CD8-positive, alpha-beta memory T cell (primary cell): ENCODE results near the gene AP5B1. TPM values are rescaled to one million over a fixed set of nuclear protein-coding genes. Genes with fewer than 3 reads are reported as not detected.

Experiments
- CTCF ChIA-PET: fragments of 350-600 bp; sonication (Branson Sonifier 250); formaldehyde crosslinking; loops from one replicate; lab custom pipeline; 2021; ENCODE audit warnings: antibody characterized with exemption; lab: Charles Lee
- POLR2A ChIA-PET: fragments of 350-600 bp; sonication (Branson Sonifier 250); formaldehyde crosslinking; loops from one replicate; lab custom pipeline; 2021; ENCODE audit warnings: antibody characterized with exemption; lab: Charles Lee
- DNase-seq, 5 donors: peaks; one replicate each; pipeline versions ENCODE4 v3.0.0 to v3.0.0-alpha.2; 2020 to 2022; ENCODE audit warnings: mixed read lengths in 1 of 5
- H3K27ac ChIP-seq: one replicate; pipeline ENCODE4 v1.7.0; 2013; ENCODE audit warnings: low read depth, mild to moderate bottlenecking, low read length, moderate library complexity
- H3K27me3 ChIP-seq: 2 replicates; pipeline ENCODE4 v1.7.0; 2013; ENCODE audit warnings: low read length, mild to moderate bottlenecking; ENCODE audit not compliant: insufficient read depth, poor library complexity, severe bottlenecking
- H3K36me3 ChIP-seq: 2 replicates; pipeline ENCODE4 v1.7.0; 2013; ENCODE audit warnings: mild to moderate bottlenecking, low read length, moderate library complexity; ENCODE audit not compliant: insufficient read depth
- H3K4me1 ChIP-seq: 2 replicates; pipeline ENCODE4 v1.7.0; 2013; ENCODE audit warnings: mild to moderate bottlenecking, low read length, moderate library complexity; ENCODE audit not compliant: insufficient read depth
- H3K4me3 ChIP-seq: 2 replicates; pipeline ENCODE4 v1.7.0; 2013; ENCODE audit warnings: mild to moderate bottlenecking, low read length
- H3K9me3 ChIP-seq: 2 replicates; pipeline ENCODE4 v1.7.0; 2013; ENCODE audit warnings: mild to moderate bottlenecking, low read length
- H3K27ac Mint-ChIP-seq, 8 donors: one replicate each; pipeline ENCODE4 v1.8.0; 2020 to 2021; ENCODE audit warnings: mixed read lengths in 8 of 8, mild to moderate bottlenecking in 6 of 8, inconsistent platforms in 3 of 8, moderate library complexity in 3 of 8
- H3K27me3 Mint-ChIP-seq, 2 donors: one replicate each; pipeline ENCODE4 v1.8.0; 2020 to 2021; ENCODE audit warnings: mixed read lengths in 2 of 2, mild to moderate bottlenecking in 1 of 2, moderate library complexity in 1 of 2
- H3K36me3 Mint-ChIP-seq, 3 donors: one replicate each; pipeline ENCODE4 v1.8.0; 2020 to 2021; ENCODE audit warnings: mixed read lengths in 3 of 3, inconsistent platforms in 1 of 3, mild to moderate bottlenecking in 1 of 3
- H3K4me1 Mint-ChIP-seq, 3 donors: one replicate each; pipeline ENCODE4 v1.8.0; 2020 to 2021; ENCODE audit warnings: mixed read lengths in 3 of 3, inconsistent platforms in 1 of 3, mild to moderate bottlenecking in 1 of 3
- H3K4me3 Mint-ChIP-seq, 7 donors: one replicate each; pipeline ENCODE4 v1.8.0; 2020 to 2021; ENCODE audit warnings: mixed read lengths in 7 of 7, mild to moderate bottlenecking in 6 of 7, moderate library complexity in 4 of 7, inconsistent platforms in 2 of 7
- H3K9me3 Mint-ChIP-seq, 5 donors: one replicate each; pipeline ENCODE4 v1.8.0; 2020 to 2022; ENCODE audit warnings: mixed read lengths in 5 of 5, mild to moderate bottlenecking in 3 of 5, moderate library complexity in 2 of 5, inconsistent platforms in 1 of 5
- polyA plus RNA-seq: library from polyadenylated mRNA; unstranded; fragments of 300-500 nt; fragmentation: Illumina TruSeq; gene quantifications from one replicate; pipeline ENCODE4 v1.2.3, GENCODE V29; 2021
- total RNA-seq, 2 experiments: library from RNA; stranded (reverse); gene quantifications; one replicate each; pipeline ENCODE4 v1.2.3, GENCODE V29; 2021

Gene AP5B1
- total and polyA plus RNA-seq, 3 experiments from 2014 or later: 16.2 to 18.1 (median 17.4) TPM

DNA sequence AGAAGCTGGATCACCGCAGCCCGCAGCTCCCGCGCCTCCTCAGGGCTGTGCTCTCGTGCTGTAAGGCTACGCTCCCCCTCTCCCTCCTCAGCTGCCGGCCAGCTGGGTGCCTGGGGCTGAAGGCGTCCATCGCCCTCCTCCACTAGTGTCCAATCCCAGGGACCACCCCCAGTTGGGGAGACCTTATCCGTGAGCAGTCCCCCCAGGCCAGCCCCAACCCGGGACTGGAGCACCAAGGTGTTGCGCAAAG, 1.2 kb downstream of the AP5B1 start:
- H3K4me3 ChIP-seq: peak overlapping the region; percentile 76
- Mint-ChIP-seq H3K36me3 (peaks cover 0 to 27% (median 0%) of the 10 kb centered on the region in 3 donors), H3K27me3 (no peaks in the 10 kb centered on the region), H3K9me3 (no peaks in the 10 kb centered on the region), H3K4me1 (peaks cover 0 to 33% (median 6%) of the 10 kb centered on the region in 3 donors), H3K27ac (peak overlapping the region in 1 of 8 donors; percentile 40), H3K4me3 (peak overlapping the region; percentile 32 to 92 (median 84))
- no peaks in the 10 kb centered on the region for H3K27me3 ChIP-seq
- CTCF ChIA-PET: interaction anchor here (0.8 to 3.8 kb wide), 31 partner anchors 9 to 738 kb away, joined by 3 to 47 read pairs (median 5); partner anchors contain the start of genes CCDC85B, FIBP, MUS81 and RNASEH2C
- peaks cover 12% of the 10 kb centered on the region for H3K4me1 ChIP-seq
- peak overlapping the region; percentile 24 for H3K27ac ChIP-seq
- H3K9me3 ChIP-seq: no peaks in the 10 kb centered on the region
- POLR2A ChIA-PET: no interaction called here
- H3K36me3 ChIP-seq: no peaks in the 10 kb centered on the region
- DNase-seq: no peak

DNA sequence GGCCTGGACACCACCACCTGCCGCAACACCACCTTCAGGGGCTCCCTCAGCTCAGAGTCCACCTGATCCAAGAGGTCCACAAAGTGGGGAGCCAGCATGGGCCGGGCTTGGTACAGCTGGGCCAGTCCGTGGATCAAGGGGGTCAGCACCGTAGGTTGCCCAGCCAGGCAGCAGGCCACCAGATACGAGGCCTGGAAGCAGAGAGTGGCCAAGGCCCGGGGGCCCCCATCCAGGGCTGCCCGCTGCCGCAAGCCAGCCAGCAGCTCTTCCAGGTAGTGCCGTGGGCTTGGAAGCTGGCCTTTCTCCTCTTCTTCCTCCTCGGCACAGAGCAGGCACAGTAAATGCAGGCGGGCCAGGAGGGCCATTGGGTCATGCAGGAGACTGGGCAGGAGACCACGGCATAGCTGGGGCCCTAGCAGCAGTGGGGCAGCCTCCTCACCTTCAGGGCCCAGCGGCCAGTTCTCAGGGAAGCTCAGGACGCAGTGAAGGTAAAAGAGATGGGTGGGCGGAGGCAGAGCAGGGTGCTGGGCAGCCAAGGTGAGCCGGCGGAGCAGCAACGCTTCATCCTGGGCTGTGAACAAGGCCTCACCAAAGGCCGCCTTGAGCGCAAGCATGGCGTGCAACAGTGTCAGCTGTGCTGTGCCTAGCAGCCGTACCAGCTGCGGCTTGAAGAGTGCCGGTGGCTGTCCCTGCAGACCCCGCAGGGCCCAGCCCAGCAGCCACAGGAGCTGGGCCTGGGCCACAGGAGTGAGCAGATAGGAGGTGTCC, 1.7 kb downstream of the AP5B1 start:
- no peaks in the 10 kb centered on the region for H3K9me3 ChIP-seq
- H3K27ac ChIP-seq: peak overlapping the region; percentile 24
- POLR2A ChIA-PET: no interaction called here
- H3K4me3 ChIP-seq: peak overlapping the region; percentile 76
- no peaks in the 10 kb centered on the region for H3K36me3 ChIP-seq
- no peaks in the 10 kb centered on the region for H3K27me3 ChIP-seq
- H3K4me1 ChIP-seq: peaks cover 12% of the 10 kb centered on the region
- Mint-ChIP-seq H3K9me3 (no peaks in the 10 kb centered on the region), H3K27me3 (no peaks in the 10 kb centered on the region), H3K4me1 (peaks cover 0 to 29% (median 6%) of the 10 kb centered on the region in 3 donors), H3K36me3 (peaks cover 0 to 27% (median 0%) of the 10 kb centered on the region in 3 donors), H3K4me3 (peak overlapping the region in 6 of 7 donors; percentile 48 to 89 (median 76)), H3K27ac (no peak overlapping the region)
- peak in 1 of 5 donors; percentile 35 for DNase-seq
- CTCF ChIA-PET: interaction anchor here (0.8 to 3.8 kb wide), 31 partner anchors 8 to 220 kb away, joined by 3 to 47 read pairs (median 5); partner anchors contain the start of genes CCDC85B, FIBP, MUS81 and RNASEH2C

DNA sequence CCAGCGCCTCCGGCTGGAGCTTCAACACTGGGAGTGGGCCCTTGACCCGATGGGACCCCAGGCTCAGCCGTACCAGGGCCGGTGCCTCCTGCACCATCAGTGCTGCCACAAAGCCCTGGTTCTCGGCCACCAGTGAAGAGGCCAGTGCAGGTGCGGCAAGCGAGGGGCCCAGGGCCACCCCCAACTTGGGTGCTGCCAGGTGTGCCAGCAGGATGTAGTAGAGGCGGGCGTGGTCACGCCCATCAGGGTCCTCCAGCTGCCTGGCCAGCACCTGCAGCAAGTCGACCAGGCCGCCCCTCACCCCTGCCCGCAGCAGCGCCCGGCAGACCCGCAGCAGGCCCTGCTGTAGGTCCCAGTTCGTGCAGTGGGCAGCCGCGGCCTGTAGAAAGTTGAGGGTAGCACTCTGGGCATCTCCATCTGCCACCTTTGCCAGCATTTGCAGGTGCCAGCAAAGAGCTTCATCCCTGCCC, 2.3 kb downstream of the AP5B1 start:
- Histone ChIP-seq H3K36me3 (no peaks in the 10 kb centered on the region), H3K4me3 (no peak overlapping the region), H3K4me1 (peaks cover 12% of the 10 kb centered on the region), H3K27ac (no peak overlapping the region), H3K27me3 (no peaks in the 10 kb centered on the region), H3K9me3 (no peaks in the 10 kb centered on the region)
- CTCF ChIA-PET: interaction anchor here (0.8 to 3.8 kb wide), 11 partner anchors 8 to 212 kb away, joined by 3 to 47 read pairs (median 8); partner anchors contain the start of genes FIBP and RNASEH2C
- POLR2A ChIA-PET: no interaction called here
- Mint-ChIP-seq H3K4me3 (peak overlapping the region in 2 of 7 donors; percentile 44 to 89), H3K9me3 (no peaks in the 10 kb centered on the region), H3K4me1 (peaks cover 0 to 29% (median 7%) of the 10 kb centered on the region in 3 donors), H3K27me3 (no peaks in the 10 kb centered on the region), H3K27ac (no peak overlapping the region), H3K36me3 (peaks cover 0 to 27% (median 0%) of the 10 kb centered on the region in 3 donors)
- peak in 1 of 5 donors; percentile 48 for DNase-seq

DNA sequence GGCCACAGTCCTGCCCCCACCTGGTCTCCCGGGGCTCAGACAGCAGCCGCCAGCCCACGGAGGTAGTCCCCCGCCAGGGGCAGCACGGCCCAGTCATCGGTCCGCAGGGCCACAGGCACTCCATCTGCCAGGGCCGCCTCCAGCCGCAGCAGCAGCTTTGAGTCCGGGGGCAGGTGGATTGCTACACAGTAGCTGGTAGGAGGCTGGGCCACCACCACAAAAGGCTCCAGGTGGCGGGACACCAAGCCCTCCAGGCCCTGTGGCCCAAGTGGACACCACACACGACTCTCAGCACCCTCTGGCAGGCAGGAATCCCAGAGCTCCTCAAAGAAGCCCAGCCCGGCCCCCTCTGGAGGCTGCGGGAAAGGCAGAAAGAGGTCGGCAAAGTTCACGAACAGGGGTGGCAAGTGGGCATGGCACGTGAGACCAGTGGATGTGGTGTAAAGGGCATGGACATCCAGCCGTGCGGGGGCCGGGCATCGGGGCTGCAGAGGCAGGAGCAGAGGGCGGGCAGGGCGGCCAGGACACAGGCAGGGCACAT, 2.9 kb downstream of the AP5B1 start:
- ChIA-PET POLR2A (no interaction called here), CTCF (interaction anchor here (0.6 to 3.8 kb wide), 4 partner anchors 39 to 216 kb away, joined by 3 to 47 read pairs (median 4); partner anchors contain the start of gene FIBP)
- H3K4me1 Mint-ChIP-seq: peaks cover 0 to 29% (median 7%) of the 10 kb centered on the region in 3 donors
- Histone ChIP-seq H3K27ac (no peak overlapping the region), H3K4me3 (no peak overlapping the region), H3K9me3 (no peaks in the 10 kb centered on the region), H3K27me3 (no peaks in the 10 kb centered on the region), H3K4me1 (peaks cover 12% of the 10 kb centered on the region), H3K36me3 (no peaks in the 10 kb centered on the region)
- DNase-seq: no peak
- H3K36me3 Mint-ChIP-seq: peaks cover 0 to 27% (median 0%) of the 10 kb centered on the region in 3 donors
- H3K27ac Mint-ChIP-seq: peak overlapping the region in 2 of 8 donors; percentile 76 to 85
- peak overlapping the region in 2 of 7 donors; percentile 23 to 44 for H3K4me3 Mint-ChIP-seq
- H3K27me3 Mint-ChIP-seq: no peaks in the 10 kb centered on the region
- no peaks in the 10 kb centered on the region for H3K9me3 Mint-ChIP-seq

DNA sequence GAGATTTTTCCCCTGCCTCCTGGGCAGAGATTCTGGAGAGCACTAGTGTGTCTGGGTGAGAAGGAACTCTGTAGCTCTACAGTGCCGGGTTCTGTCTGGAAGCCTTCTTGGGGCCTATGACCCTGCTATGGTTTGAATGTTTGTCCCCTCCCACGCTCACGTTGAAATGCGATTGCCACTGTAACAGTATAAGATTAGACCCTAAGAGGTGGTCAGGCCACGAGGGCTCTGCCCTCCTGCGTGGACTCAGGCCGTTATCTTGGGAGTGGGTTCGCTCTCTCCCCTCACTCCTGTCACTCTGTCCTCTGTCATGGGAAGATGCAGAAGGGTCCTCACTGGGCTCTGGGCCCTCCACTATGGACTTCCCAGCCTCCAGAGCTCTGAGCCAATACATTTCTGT, 3.5 kb downstream of the AP5B1 start:
- POLR2A ChIA-PET: no interaction called here

DNA sequence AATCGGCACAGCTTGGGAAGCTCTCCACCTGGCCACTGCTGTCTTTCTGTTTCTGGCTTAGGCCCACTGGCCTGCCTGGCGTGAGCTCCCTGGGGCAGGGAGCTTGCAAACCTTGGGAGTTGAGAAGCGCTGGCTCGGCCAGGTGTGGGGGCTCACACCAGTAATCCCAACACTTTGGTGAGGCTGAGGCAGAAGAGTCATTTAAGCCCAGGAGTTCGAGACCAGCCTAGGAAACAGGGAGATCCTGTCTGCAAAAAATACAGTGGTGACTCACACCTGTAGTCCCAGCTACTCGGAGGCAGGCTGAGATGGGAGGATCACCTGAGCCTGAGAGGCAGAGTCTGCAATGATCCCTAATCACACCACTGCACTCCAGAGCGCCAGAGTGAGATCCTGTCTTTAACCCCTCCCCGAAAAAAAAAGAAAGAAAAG, 4.0 kb downstream of the AP5B1 start:
- no peaks in the 10 kb centered on the region for H3K27me3 ChIP-seq
- no peak overlapping the region for H3K27ac ChIP-seq
- Mint-ChIP-seq H3K9me3 (no peaks in the 10 kb centered on the region), H3K4me3 (peak overlapping the region in 1 of 7 donors; percentile 30), H3K27me3 (no peaks in the 10 kb centered on the region), H3K4me1 (peaks cover 0 to 29% (median 7%) of the 10 kb centered on the region in 3 donors), H3K36me3 (peaks cover 0 to 27% (median 0%) of the 10 kb centered on the region in 3 donors), H3K27ac (peak overlapping the region in 1 of 8 donors; percentile 74)
- H3K36me3 ChIP-seq: no peaks in the 10 kb centered on the region
- no peaks in the 10 kb centered on the region for H3K9me3 ChIP-seq
- no peak overlapping the region for H3K4me3 ChIP-seq
- POLR2A ChIA-PET: no interaction called here
- no peak for DNase-seq
- CTCF ChIA-PET: interaction anchor here (1.1 kb wide), 1 partner anchor 112 kb away, joined by 3 read pairs; the partner anchor contains the start of gene FIBP
- H3K4me1 ChIP-seq: peaks cover 12% of the 10 kb centered on the region

More for the DNA sequence above, 3.5 kb downstream of the AP5B1 start:
- Mint-ChIP-seq H3K9me3 (no peaks in the 10 kb centered on the region), H3K27me3 (no peaks in the 10 kb centered on the region), H3K4me1 (peaks cover 0 to 29% (median 7%) of the 10 kb centered on the region in 3 donors), H3K36me3 (peaks cover 0 to 27% (median 0%) of the 10 kb centered on the region in 3 donors), H3K27ac (peak overlapping the region in 2 of 8 donors; percentile 69 to 85), H3K4me3 (peak overlapping the region in 2 of 7 donors; percentile 30 to 46)
- CTCF ChIA-PET: interaction anchor here (1.1 to 3.8 kb wide), 2 partner anchors 40 to 112 kb away, joined by 3 to 47 read pairs; partner anchors contain the start of gene FIBP
- Histone ChIP-seq H3K4me3 (no peak overlapping the region), H3K27ac (no peak overlapping the region), H3K9me3 (no peaks in the 10 kb centered on the region), H3K4me1 (peaks cover 12% of the 10 kb centered on the region), H3K27me3 (no peaks in the 10 kb centered on the region), H3K36me3 (no peaks in the 10 kb centered on the region)
- no peak for DNase-seq

DNA sequence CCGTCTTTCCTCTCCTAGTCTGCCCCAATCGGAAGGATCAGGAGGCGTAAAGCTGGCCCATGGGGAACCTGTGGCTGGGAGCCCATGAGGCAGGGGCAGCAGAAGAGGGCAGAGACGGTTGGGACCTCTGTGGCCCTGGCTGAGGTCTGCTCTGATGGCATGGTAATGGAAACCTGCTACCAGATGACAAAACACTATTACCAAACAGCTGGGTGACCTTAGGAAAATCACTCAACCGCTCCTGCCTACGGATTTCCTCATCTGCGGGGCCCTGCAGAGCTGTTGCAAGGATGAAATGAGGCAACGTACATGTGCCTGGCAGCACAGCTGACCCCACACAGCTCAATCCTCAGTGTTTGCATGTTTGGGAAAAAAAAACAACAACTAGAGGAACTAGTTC, 4.6 kb downstream of the AP5B1 start:
- no peaks in the 10 kb centered on the region for H3K27me3 ChIP-seq
- H3K9me3 ChIP-seq: no peaks in the 10 kb centered on the region
- Mint-ChIP-seq H3K4me1 (peaks cover 0 to 29% (median 7%) of the 10 kb centered on the region in 3 donors), H3K4me3 (no peak overlapping the region), H3K9me3 (no peaks in the 10 kb centered on the region), H3K27me3 (no peaks in the 10 kb centered on the region), H3K27ac (peak overlapping the region in 2 of 8 donors; percentile 29 to 32), H3K36me3 (peaks cover 0 to 27% (median 0%) of the 10 kb centered on the region in 3 donors)
- H3K4me1 ChIP-seq: peaks cover 8% of the 10 kb centered on the region
- no peak overlapping the region for H3K27ac ChIP-seq
- CTCF ChIA-PET: interaction anchor here (1.1 kb wide), 1 partner anchor 113 kb away, joined by 3 read pairs; the partner anchor contains the start of gene FIBP
- POLR2A ChIA-PET: no interaction called here
- H3K4me3 ChIP-seq: no peak overlapping the region
- DNase-seq: no peak
- no peaks in the 10 kb centered on the region for H3K36me3 ChIP-seq
